SK-N-SH treated with all-trans-retinoic acid at 6 μM for 48 hours (cell line): ENCODE results near the gene HEMK1.

Experiments used
- ARNTL ChIP-seq: fragments of 450-650 bp; formaldehyde crosslinking; IDR thresholded peaks from 2 replicates; pipeline ENCODE4 v1.5.0; 2020; ENCODE audit warnings: low read depth, mild to moderate bottlenecking, moderate library complexity, borderline replicate concordance
- ESRRG ChIP-seq: fragments of 250-450 bp; sonication (Bioruptor Pico); IDR thresholded peaks from 2 replicates; pipeline ENCODE4 v1.6.1; 2021; ENCODE audit warnings: mild to moderate bottlenecking
- ISL1 ChIP-seq: fragments of 250-450 bp; sonication (Bioruptor Pico); IDR thresholded peaks from 2 replicates; pipeline ENCODE4 v2.1.2; 2022; ENCODE audit warnings: mild to moderate bottlenecking, moderate library complexity
- RARB ChIP-seq: fragments of 250-450 bp; sonication (Bioruptor Pico); IDR thresholded peaks from 2 replicates; pipeline ENCODE4 v1.8.0; 2021; ENCODE audit warnings: mild to moderate bottlenecking, moderate library complexity
- TCF4 ChIP-seq: fragments of 250-450 bp; sonication (Bioruptor Pico); IDR thresholded peaks from 2 replicates; pipeline ENCODE4 v1.8.0; 2021; ENCODE audit warnings: mild to moderate bottlenecking, moderate library complexity, borderline replicate concordance
- ZC3H10 ChIP-seq: fragments of 250-450 bp; sonication (Bioruptor Pico); IDR thresholded peaks from 2 replicates; pipeline ENCODE4 v1.5.1; 2021; ENCODE audit warnings: mild to moderate bottlenecking, moderate library complexity
- ZFP3 ChIP-seq: fragments of 250-450 bp; sonication (Bioruptor Pico); IDR thresholded peaks from 2 replicates; pipeline ENCODE4 v1.5.0; 2020; ENCODE audit warnings: mild to moderate bottlenecking, moderate library complexity
- ZNF565 ChIP-seq: fragments of 450-650 bp; formaldehyde crosslinking; conservative IDR thresholded peaks from 2 replicates; pipeline ENCODE4 v1.5.0; 2020; ENCODE audit warnings: low read depth, mild to moderate bottlenecking, moderate library complexity
- ZNF70 ChIP-seq: fragments of 450-650 bp; formaldehyde crosslinking; IDR thresholded peaks from 2 replicates; pipeline ENCODE4 v1.5.0; 2020; ENCODE audit warnings: mild to moderate bottlenecking, moderate library complexity
- TF ChIP-seq, protein P1 (sequence below): fragments of 250-450 bp; sonication (Bioruptor Pico); IDR thresholded peaks from 2 replicates; pipeline ENCODE4 v1.8.0; 2020; ENCODE audit warnings: mild to moderate bottlenecking, moderate library complexity, borderline replicate concordance
- TF ChIP-seq, protein P2 (sequence below): fragments of 250-450 bp; sonication (Bioruptor Pico); IDR thresholded peaks from 2 replicates; pipeline ENCODE4 v1.8.0; 2021; ENCODE audit warnings: low read depth, mild to moderate bottlenecking, moderate library complexity, borderline replicate concordance
- TF ChIP-seq, protein P3 (sequence below): fragments of 250-450 bp; sonication (Bioruptor Pico); IDR thresholded peaks from 2 replicates; pipeline ENCODE4 v1.5.1; 2020; ENCODE audit warnings: low read depth, mild to moderate bottlenecking, moderate library complexity

DNA sequence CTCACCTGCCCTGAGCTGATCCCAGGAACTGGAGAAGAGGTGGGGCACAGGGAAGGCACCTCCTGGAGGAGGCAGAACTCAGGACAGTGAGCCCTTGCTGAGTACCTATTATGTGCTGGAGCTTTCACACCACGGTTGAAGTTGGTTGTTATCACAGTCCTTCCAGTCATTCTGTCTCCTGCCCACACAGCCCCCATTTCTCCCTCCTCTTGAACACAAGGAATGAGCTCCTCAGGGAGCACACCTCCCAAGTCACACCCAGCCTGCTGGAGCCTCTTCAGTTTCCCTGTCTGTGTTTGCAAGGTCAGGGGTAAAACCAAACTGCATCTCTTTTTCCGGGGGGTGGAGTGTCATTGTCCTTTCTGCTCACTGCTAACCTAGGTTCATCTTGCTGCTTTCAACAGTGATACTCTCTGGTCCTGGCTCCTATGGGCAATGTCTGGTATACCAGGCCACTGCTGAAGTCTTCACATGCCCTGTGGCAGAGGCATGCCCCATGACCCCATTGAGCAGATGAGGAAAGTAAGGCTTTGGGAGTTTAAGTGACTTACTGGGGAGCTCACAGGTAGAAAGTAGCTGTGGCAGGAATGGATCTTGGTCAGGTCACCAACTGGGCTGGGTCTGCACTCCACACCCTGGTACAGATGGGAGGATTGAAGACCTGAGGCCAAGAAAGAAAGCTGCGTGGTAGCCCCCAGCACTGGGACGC, 31.7 kb upstream of the HEMK1 start:
- TF ChIP-seq, protein P1, sequence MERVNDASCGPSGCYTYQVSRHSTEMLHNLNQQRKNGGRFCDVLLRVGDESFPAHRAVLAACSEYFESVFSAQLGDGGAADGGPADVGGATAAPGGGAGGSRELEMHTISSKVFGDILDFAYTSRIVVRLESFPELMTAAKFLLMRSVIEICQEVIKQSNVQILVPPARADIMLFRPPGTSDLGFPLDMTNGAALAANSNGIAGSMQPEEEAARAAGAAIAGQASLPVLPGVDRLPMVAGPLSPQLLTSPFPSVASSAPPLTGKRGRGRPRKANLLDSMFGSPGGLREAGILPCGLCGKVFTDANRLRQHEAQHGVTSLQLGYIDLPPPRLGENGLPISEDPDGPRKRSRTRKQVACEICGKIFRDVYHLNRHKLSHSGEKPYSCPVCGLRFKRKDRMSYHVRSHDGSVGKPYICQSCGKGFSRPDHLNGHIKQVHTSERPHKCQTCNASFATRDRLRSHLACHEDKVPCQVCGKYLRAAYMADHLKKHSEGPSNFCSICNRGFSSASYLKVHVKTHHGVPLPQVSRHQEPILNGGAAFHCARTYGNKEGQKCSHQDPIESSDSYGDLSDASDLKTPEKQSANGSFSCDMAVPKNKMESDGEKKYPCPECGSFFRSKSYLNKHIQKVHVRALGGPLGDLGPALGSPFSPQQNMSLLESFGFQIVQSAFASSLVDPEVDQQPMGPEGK (CRISPR knock-in tag): no peak
- no peak for TF ChIP-seq ZC3H10 (CRISPR knock-in tag)
- TF ChIP-seq, protein P2, sequence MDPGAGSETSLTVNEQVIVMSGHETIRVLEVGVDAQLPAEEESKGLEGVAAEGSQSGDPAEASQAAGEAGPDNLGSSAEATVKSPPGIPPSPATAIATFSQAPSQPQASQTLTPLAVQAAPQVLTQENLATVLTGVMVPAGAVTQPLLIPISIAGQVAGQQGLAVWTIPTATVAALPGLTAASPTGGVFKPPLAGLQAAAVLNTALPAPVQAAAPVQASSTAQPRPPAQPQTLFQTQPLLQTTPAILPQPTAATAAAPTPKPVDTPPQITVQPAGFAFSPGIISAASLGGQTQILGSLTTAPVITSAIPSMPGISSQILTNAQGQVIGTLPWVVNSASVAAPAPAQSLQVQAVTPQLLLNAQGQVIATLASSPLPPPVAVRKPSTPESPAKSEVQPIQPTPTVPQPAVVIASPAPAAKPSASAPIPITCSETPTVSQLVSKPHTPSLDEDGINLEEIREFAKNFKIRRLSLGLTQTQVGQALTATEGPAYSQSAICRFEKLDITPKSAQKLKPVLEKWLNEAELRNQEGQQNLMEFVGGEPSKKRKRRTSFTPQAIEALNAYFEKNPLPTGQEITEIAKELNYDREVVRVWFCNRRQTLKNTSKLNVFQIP (CRISPR knock-in tag): no peak
- TF ChIP-seq ISL1: no peak
- TF ChIP-seq ARNTL (CRISPR knock-in tag): no peak
- TF ChIP-seq, protein P3, sequence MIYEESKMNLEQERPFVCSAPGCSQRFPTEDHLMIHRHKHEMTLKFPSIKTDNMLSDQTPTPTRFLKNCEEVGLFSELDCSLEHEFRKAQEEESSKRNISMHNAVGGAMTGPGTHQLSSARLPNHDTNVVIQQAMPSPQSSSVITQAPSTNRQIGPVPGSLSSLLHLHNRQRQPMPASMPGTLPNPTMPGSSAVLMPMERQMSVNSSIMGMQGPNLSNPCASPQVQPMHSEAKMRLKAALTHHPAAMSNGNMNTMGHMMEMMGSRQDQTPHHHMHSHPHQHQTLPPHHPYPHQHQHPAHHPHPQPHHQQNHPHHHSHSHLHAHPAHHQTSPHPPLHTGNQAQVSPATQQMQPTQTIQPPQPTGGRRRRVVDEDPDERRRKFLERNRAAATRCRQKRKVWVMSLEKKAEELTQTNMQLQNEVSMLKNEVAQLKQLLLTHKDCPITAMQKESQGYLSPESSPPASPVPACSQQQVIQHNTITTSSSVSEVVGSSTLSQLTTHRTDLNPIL (CRISPR knock-in tag): no peak
- TF ChIP-seq TCF4 (CRISPR knock-in tag): no peak
- TF ChIP-seq ESRRG (CRISPR knock-in tag): no peak
- no peak for TF ChIP-seq RARB (CRISPR knock-in tag)
- TF ChIP-seq ZNF565: no peak
- TF ChIP-seq ZFP3 (CRISPR knock-in tag): no peak
- TF ChIP-seq ZNF70 (CRISPR knock-in tag): no peak
